Prostate gland (tissue), 2 donors: ENCODE data around the gene TGM2. TPM values are rescaled to one million over a fixed set of nuclear protein-coding genes. Genes with fewer than 3 reads are reported as not detected.
A peak's percentile ranks its signal among the peaks of the same experiment; 100 is the strongest.

Experiments used
- DNase-seq: peaks from one replicate; pipeline ENCODE4 v3.0.0-alpha.2; 2019; ENCODE audit warnings: low spot score
- H3K27ac ChIP-seq, 2 donors: fragments of 200-600 bp; sonication (generic); 2 replicates each; pipeline ENCODE4 v1.5.1; 2017 to 2019
- H3K27me3 ChIP-seq: fragments of 200-600 bp; sonication (generic); replicated peaks from 2 replicates; pipeline ENCODE4 v1.5.1; 2019; ENCODE audit not compliant: insufficient read depth
- H3K36me3 ChIP-seq, 2 donors: fragments of 200-600 bp; sonication (generic); 1 replicate in 1 of 2; 2 replicates in 1 of 2; pipeline versions ENCODE4 v1.5.1 to v1.8.1; 2017 to 2019
- H3K4me1 ChIP-seq: fragments of 200-600 bp; sonication (generic); replicated peaks from 2 replicates; pipeline ENCODE4 v1.5.1; 2019
- H3K4me3 ChIP-seq, 2 donors: fragments of 200-600 bp; sonication (generic); 2 replicates each; pipeline ENCODE4 v1.5.1; 2017 to 2019
- H3K9me3 ChIP-seq: fragments of 200-600 bp; sonication (generic); 2 replicates; pipeline ENCODE4 v1.5.1; 2017
- CTCF ChIP-seq, 4 experiments: fragments of 200-600 bp in 2 of 4; fragments of 450-650 bp in 2 of 4; sonication (generic) in 2 of 4; IDR thresholded peaks; 1 replicate in 3 of 4; 2 replicates in 1 of 4; pipeline ENCODE4 v1.5.1; 2016 to 2019; ENCODE audit warnings: antibody characterized with exemption in 4 of 4, mild to moderate bottlenecking in 2 of 4, moderate library complexity in 2 of 4
- POLR2A ChIP-seq: fragments of 450-650 bp; IDR thresholded peaks from one replicate; pipeline ENCODE4 v1.6.1; 2016; ENCODE audit warnings: antibody characterized with exemption, mild to moderate bottlenecking
- POLR2AphosphoS5 ChIP-seq: sonication (generic); formaldehyde crosslinking; IDR thresholded peaks from one replicate; pipeline ENCODE4 v1.6.1; 2017; ENCODE audit warnings: antibody characterized with exemption
- WGBS: methylation state at CpG from one replicate; pipeline ENCODE4 v1.1.5; 2018; 5-methylcytosine and 5-hydroxymethylcytosine counted together
- intact Hi-C: fragments of 100-400 bp; cut with DNase I; formaldehyde crosslinking; loops from one replicate; pipeline ENCODE4 v1.14.2; 2022
- total RNA-seq, 2 donors: library from RNA; depleted of rRNA; stranded (reverse); fragments of >200 nt; gene quantifications; one replicate each; pipeline ENCODE4 v1.1.0, GENCODE V29; 2016

Gene TGM2
- total RNA-seq, 2 donors from 2014 or later, result 39.6 to 157 TPM

- Histone ChIP-seq H3K36me3 (no peaks in the 10 kb centered on the region), H3K9me3 (no peaks in the 10 kb centered on the region), H3K27ac (no peak overlapping the region), H3K4me3 (no peak overlapping the region), H3K27me3 (no peaks in the 10 kb centered on the region), H3K4me1 (peaks cover 4% of the 10 kb centered on the region)
- WGBS, result 82% methylated on average over 9 of the region's 9 CpGs
- no peak for DNase-seq
- TF ChIP-seq POLR2AphosphoS5, result no peak
- no peak for TF ChIP-seq POLR2A
- TF ChIP-seq CTCF (IDR thresholded peaks at IDR 0.05), result no peak
- intact Hi-C loops, result no loop called here
Observed at GRCh38 chr20:38147163-38147562, 17.9 kb downstream of the TGM2 start.

GRCh38 chr20:38146628-38147027 lies 18.4 kb downstream of the TGM2 start:
- H3K36me3 ChIP-seq, result no peaks in the 10 kb centered on the region
- H3K4me1 ChIP-seq, result peaks cover 4% of the 10 kb centered on the region
- H3K27me3 ChIP-seq, result no peaks in the 10 kb centered on the region
- H3K27ac ChIP-seq, result no peak overlapping the region
- 93% methylated on average over 20 of the region's 20 CpGs for WGBS
- H3K9me3 ChIP-seq, result no peaks in the 10 kb centered on the region
- intact Hi-C loops, result no loop called here
- H3K4me3 ChIP-seq, result no peak overlapping the region
- TF ChIP-seq CTCF (IDR thresholded peaks at IDR 0.05), result no peak
- no peak for TF ChIP-seq POLR2A
- TF ChIP-seq POLR2AphosphoS5, result no peak
- DNase-seq, result no peak

- no peak for DNase-seq
- H3K4me1 ChIP-seq, result peaks cover 4% of the 10 kb centered on the region
- no peak for TF ChIP-seq POLR2A
- TF ChIP-seq CTCF (IDR thresholded peaks at IDR 0.05), result no peak
- TF ChIP-seq POLR2AphosphoS5, result no peak
- no peaks in the 10 kb centered on the region for H3K36me3 ChIP-seq
- WGBS, result 90% methylated on average over 4 of the region's 4 CpGs
- no peak overlapping the region for H3K27ac ChIP-seq
- intact Hi-C loops, result no loop called here
- no peak overlapping the region for H3K4me3 ChIP-seq
- no peaks in the 10 kb centered on the region for H3K9me3 ChIP-seq
- H3K27me3 ChIP-seq, result no peaks in the 10 kb centered on the region
Observed at GRCh38 chr20:38146156-38146555, 18.9 kb downstream of the TGM2 start.

GRCh38 chr20:38145729-38146075 lies 19.4 kb downstream of the TGM2 start:
- H3K27ac ChIP-seq, result no peak overlapping the region
- peaks cover 4% of the 10 kb centered on the region for H3K4me1 ChIP-seq
- WGBS, result 94% methylated on average over 4 of the region's 4 CpGs
- H3K9me3 ChIP-seq, result no peaks in the 10 kb centered on the region
- no peak overlapping the region for H3K4me3 ChIP-seq
- no peaks in the 10 kb centered on the region for H3K36me3 ChIP-seq
- no peak for DNase-seq
- intact Hi-C loops, result no loop called here
- TF ChIP-seq CTCF (IDR thresholded peaks at IDR 0.05), result no peak
- TF ChIP-seq POLR2AphosphoS5, result no peak
- no peak for TF ChIP-seq POLR2A
- no peaks in the 10 kb centered on the region for H3K27me3 ChIP-seq

GRCh38 chr20:38144974-38145728 lies 19.9 kb downstream of the TGM2 start:
- Histone ChIP-seq H3K36me3 (no peaks in the 10 kb centered on the region), H3K27ac (peak overlapping the region in 1 of 2 donors; percentile 8), H3K4me1 (peaks cover 4% of the 10 kb centered on the region), H3K4me3 (no peak overlapping the region), H3K9me3 (no peaks in the 10 kb centered on the region), H3K27me3 (no peaks in the 10 kb centered on the region)
- intact Hi-C loops, result no loop called here
- 67% methylated on average over 9 of the region's 9 CpGs for WGBS
- TF ChIP-seq CTCF (IDR thresholded peaks at IDR 0.05) (no peak), POLR2AphosphoS5 (no peak), POLR2A (no peak)
- no peak for DNase-seq
